Epithelial cell of proximal tubule (primary cell): ENCODE data around the gene LEMD2. TPM values are rescaled to one million over a fixed set of nuclear protein-coding genes. Genes with fewer than 3 reads are reported as not detected.

ENCODE experiments used
- DNase-seq: peaks from one replicate; pipeline ENCODE4 v3.0.0-alpha.2; 2011; ENCODE audit warnings: low read depth
- H3K4me3 ChIP-seq: 2 replicates; pipeline ENCODE4 v1.5.1; 2011; ENCODE audit warnings: low read depth, mild to moderate bottlenecking, low read length
- CTCF ChIP-seq: conservative IDR thresholded peaks from 2 replicates; pipeline ENCODE4 v1.5.1; 2012; ENCODE audit warnings: low read depth, mild to moderate bottlenecking, low read length
- total RNA-seq: library from RNA; depleted of rRNA; stranded (reverse); fragments of >200 nt; gene quantifications from 2 replicates; pipeline ENCODE4 v1.2.3, GENCODE V29; 2015

The LEMD2 gene
- total RNA-seq, 1 donor from 2014 or later, result 42.0 TPM

- H3K4me3 ChIP-seq, result no peak overlapping the region
- no peak for TF ChIP-seq CTCF
- no peak for DNase-seq
These were observed 19.6 kb downstream of the LEMD2 start for GRCh38 chr6:33769248-33769821.

DNA sequence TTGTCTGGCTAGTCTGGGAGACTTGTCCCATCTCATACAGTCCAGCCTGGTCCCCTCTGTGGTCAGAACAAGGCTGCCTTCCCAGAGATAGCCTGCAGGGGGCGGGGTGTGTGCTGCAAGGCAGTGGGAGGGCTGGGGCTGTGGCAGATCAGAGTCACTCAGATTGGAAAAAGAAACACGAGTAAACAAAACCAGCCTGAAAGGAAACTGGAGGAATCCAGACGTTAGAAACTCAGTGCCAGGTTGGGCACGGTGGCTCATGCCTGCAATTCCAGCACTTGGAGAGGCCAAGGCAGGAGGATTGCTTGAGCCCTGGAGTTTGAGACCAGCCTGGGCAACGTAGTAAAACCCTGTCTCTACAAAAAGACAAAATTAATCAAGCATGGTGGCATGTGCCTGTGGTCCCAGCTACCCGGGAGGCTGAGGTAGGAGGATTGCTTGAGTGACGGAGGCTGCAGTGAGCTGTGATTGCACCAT is 20.2 kb downstream of the LEMD2 start:
- H3K4me3 ChIP-seq, result no peak overlapping the region
- peak; percentile 90 for TF ChIP-seq CTCF
- no peak for DNase-seq

- DNase-seq, result no peak
- H3K4me3 ChIP-seq, result no peak overlapping the region
- no peak for TF ChIP-seq CTCF
These were observed 21.7 kb downstream of the LEMD2 start for GRCh38 chr6:33766921-33767907.

DNA sequence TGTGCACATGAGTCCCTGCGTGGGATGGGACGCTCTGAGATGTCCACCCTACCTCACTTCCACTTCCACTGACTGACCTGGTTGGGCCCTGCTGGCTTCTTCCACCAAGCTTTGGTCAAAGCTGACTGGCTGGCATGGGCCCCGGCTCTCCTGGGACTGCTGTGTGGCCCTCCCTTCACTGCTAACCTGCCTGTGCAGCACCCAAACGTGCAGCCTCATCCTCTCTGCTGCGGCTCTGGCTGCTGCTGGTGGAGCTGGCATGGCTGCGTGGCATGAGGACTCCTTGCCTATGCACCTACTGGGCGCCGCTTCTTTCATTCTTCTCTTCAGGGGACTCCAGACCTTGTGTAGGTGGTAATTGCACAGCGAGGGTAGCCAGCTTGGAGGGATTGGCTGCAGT is 23.6 kb downstream of the LEMD2 start:
- no peak for DNase-seq
- no peak for TF ChIP-seq CTCF
- no peak overlapping the region for H3K4me3 ChIP-seq

GRCh38 chr6:33764036-33764435 is 24.9 kb downstream of the LEMD2 start:
- H3K4me3 ChIP-seq, result no peak overlapping the region
- no peak for TF ChIP-seq CTCF
- DNase-seq, result no peak

DNA sequence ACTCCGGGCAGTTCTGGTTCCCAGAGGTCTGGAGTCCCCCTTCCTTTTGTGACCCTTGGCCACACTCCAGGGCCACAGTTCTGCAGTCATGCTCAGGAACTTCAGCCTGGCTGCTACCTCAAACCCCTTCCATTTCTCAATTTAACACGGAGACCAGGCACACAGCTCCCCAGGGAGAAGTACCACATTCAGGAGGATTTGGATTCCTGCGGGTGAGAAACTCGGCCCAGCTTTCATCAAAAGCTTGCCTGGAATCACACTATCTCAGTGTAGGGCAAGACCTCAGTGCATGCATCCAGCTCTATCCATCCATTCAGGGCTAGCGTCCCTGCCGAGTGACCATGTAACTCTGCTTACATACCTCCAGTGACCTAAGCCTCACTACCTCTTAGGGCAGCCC is 25.4 kb downstream of the LEMD2 start:
- TF ChIP-seq CTCF, result no peak
- H3K4me3 ChIP-seq, result no peak overlapping the region
- DNase-seq, result no peak

GRCh38 chr6:33762713-33763112 is 26.2 kb downstream of the LEMD2 start:
- DNase-seq, result no peak
- no peak overlapping the region for H3K4me3 ChIP-seq
- no peak for TF ChIP-seq CTCF
